ENCODE results near the gene GRAMD1B.
"Not testable (repeated sequence)": the region's sequence is repeated elsewhere in the genome, so short reads cannot be mapped to it uniquely, and the experiment has no call there.

GRAMD1B gene

DNA sequence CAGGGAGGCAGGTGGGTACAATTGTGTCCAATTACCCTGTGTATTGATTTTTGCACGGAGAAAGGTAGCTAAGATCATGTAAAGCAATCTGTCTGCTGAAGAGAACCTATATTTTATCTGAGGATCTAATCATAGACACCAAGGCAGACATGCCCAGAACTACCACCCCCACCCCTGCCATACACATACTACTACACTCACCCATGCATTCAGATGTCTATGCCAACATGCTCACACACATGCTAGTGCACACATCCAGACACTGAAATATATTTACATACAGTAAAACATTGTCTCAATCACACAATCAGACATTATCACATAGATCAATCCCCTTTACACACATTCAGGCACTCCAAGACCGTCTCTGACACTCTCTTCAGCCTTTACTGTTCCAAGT is 222.5 kb downstream of the GRAMD1B start:
- TF ChIP-seq, protein P1, sequence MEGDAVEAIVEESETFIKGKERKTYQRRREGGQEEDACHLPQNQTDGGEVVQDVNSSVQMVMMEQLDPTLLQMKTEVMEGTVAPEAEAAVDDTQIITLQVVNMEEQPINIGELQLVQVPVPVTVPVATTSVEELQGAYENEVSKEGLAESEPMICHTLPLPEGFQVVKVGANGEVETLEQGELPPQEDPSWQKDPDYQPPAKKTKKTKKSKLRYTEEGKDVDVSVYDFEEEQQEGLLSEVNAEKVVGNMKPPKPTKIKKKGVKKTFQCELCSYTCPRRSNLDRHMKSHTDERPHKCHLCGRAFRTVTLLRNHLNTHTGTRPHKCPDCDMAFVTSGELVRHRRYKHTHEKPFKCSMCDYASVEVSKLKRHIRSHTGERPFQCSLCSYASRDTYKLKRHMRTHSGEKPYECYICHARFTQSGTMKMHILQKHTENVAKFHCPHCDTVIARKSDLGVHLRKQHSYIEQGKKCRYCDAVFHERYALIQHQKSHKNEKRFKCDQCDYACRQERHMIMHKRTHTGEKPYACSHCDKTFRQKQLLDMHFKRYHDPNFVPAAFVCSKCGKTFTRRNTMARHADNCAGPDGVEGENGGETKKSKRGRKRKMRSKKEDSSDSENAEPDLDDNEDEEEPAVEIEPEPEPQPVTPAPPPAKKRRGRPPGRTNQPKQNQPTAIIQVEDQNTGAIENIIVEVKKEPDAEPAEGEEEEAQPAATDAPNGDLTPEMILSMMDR (conservative IDR thresholded peaks at IDR 0.05), result no peak
- no peak for TF ChIP-seq ZFX (IDR thresholded peaks at IDR 0.05)
- no peak overlapping the region for H3K27ac ChIP-seq

DNA sequence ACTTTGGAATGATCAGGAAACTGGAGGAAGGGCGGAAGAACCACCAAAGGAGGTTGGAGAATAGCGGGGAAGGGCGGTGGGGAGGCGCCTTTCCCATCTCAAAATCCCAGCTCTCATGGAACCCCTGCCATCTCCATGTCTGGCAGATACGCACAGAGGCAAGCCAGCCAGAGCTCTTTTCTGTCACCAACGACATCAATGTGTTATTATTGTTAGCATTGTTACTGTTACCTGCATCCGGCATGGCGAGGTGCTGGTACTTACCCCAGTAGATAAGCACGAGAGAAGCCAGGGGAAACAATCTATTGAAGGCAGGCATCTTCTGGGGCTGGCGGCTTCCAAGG is 223.4 kb downstream of the GRAMD1B start:
- TF ChIP-seq, protein P1 (conservative IDR thresholded peaks at IDR 0.05), result no peak
- no peak for TF ChIP-seq ZFX (IDR thresholded peaks at IDR 0.05)
- no peak overlapping the region for H3K27ac ChIP-seq

DNA sequence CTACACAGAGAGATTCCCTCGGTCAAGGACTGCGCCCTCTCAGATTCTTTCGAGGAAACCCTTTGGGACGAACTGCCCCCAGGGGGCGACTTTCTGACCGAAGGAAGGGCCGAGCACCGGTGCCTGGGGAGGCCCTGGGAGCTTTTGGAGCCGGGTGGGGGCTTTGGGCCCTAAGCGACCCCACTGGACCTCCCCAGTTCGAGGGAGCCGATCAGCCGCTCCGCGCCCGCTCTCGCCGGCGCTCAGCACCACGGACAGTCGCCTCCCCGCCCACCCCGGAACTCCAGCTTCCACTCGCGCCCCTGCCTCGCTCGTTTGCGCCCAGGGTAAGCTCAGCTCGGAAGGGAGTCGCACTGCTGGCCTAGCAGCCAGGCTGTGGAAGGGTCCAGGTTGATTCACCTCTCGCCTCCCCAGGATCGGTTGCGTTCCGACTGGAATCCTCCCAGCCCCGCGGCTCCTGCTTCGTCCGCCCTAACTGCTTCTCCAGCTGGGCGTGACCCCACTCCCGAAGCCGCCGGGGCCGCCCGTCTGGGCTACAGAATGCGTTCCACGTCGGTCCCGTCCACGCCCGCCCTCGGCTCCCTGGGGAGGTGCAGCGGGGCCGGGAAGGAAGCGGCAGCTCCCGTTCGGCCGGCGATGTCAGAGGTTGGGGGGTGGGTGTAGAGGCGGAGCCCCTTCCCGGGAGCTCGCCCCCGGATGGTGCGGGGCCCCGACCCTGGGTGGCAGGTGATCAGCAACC is 223.9 kb downstream of the GRAMD1B start:
- TF ChIP-seq ZFX (IDR thresholded peaks at IDR 0.05), result no peak
- TF ChIP-seq, protein P1 (conservative IDR thresholded peaks at IDR 0.05), result peak; percentile 10; the same call in 1 of the 2 replicates
- no peak overlapping the region for H3K27ac ChIP-seq

DNA sequence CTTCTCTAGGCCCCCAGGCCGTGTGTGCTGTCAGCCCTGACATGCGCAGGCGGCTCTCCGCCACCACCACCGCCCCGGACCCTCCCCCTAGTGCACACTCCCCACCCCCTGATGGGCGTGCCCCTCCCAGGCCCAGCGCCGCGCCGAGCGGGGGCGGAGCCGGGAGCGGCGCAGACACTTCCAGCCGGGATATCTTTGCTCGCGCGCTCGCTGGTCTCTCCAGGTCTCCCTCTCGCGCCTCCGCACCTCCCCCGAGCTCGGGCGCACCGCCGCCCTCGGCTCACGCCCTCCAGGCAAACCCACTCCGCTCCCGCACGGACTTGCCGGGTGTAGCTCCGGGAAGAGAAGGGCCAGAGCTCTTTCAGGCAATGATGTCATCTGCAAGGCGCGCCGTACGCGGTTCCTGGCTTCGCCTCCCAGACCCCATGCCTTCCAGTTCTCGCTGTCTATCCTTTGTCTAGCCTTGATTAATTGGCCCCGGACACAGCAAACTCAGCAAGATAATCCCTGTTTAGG is 224.6 kb downstream of the GRAMD1B start, which contains the start of gene SCN3B:
SCN3B (minus strand) TSS at position 59 of the 516 bp plus-strand sequence. CDS start 823 bp downstream, outside the sequence.
- no peak within 1 kb of the TSS for H3K27ac ChIP-seq
- no peak for TF ChIP-seq ZFX (IDR thresholded peaks at IDR 0.05)
- TF ChIP-seq, protein P1 (conservative IDR thresholded peaks at IDR 0.05), result no peak

DNA sequence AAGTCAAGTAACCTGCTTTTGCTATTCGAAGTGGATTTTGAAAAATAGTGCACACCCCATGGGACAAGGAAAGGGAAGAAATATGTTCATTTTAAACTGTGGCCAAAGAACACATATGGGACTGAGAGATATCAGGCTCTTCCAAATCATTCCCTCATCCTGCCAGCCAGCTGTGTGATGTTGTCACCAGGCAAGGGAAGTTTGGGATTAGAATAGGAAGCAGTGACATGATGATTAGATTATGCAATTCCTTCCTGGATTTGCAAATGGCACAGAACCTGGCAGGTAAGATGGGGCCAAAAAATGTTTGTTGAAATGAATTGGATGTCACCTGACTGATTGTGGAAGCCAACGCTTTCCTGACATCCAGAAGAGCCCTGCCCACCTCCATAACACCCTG is 229.2 kb downstream of the GRAMD1B start:
- H3K27ac ChIP-seq, result no peak overlapping the region
- TF ChIP-seq ZFX (IDR thresholded peaks at IDR 0.05), result no peak
- TF ChIP-seq, protein P1 (conservative IDR thresholded peaks at IDR 0.05), result no peak

DNA sequence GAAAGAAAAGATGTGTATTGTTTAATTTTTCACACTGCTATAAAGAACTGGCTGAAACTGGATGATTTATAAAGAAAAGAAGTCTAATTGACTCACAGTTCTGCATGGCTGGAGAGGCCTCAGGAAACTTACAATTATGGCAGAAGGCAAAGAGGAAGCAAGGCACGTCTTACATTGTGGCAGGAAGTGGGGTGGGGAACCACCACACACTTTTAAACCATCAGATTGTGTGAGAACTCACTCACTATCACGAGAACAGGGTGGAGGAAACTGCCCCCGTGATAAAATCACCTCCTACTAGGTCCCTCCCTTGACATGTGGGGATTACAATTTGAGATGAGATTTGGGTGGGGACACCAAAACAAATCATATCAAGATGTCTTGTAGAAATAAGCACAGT is 229.9 kb downstream of the GRAMD1B start:
- not testable (repeated sequence) for H3K27ac ChIP-seq

DNA sequence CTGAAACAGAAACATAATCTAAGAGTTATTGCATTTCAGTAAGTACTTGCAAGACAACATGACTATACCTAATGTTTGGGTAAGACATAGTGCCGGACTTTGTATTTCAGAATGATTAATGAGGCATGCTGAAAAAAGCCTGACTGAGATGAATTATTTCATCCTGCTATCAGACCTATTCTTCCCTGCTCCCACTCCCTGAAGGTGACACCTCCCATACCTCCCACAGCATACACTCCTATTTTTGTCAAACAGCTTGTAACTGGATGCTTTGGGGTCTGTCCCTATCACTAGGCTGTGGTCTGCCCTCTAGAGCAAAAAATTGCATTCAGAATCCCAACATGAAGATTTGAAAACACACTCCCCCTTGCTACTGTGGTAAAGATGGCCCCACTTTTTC is 235.2 kb downstream of the GRAMD1B start:
- no peak overlapping the region for H3K27ac ChIP-seq
- TF ChIP-seq, protein P1 (conservative IDR thresholded peaks at IDR 0.05), result no peak
- TF ChIP-seq ZFX (IDR thresholded peaks at IDR 0.05), result no peak

DNA sequence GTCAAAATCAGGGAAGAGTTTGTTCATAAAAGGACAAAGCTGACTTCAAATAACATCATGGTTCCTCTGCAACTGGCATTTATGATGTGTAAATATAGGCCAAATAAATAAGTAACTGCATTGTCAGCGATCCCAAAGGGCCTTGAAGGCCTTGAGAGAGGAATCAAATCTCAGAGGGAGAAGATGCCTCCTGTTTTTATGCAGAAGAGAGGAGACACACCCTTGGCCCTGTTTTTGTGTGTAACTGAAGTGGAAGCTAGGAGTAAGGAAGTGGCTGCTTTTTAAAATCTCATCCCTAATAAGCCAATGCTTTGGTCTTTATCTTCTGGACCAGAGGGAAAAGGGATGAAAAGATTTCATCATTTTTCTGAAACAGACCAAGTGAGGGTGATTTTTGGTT is 240.0 kb downstream of the GRAMD1B start:
- H3K27ac ChIP-seq, result no peak overlapping the region
- TF ChIP-seq ZFX (IDR thresholded peaks at IDR 0.05), result no peak
- TF ChIP-seq, protein P1 (conservative IDR thresholded peaks at IDR 0.05), result no peak

Data from C4-2B (cell line).